H1 (cell line): ENCODE measurements around the gene OR1N1. TPM values are rescaled to one million over a fixed set of nuclear protein-coding genes. Genes with fewer than 3 reads are reported as not detected.

Source experiments
- CHD1 ChIP-seq: IDR thresholded peaks from 2 replicates; pipeline ENCODE4 v1.6.1; 2012; ENCODE audit warnings: low read depth, low read length, improper control_type of control experiment
- CTCF ChIP-seq, 3 experiments: IDR thresholded peaks; 1 replicate in 2 of 3; 2 replicates in 1 of 3; pipeline versions ENCODE4 v1.5.1 to v1.6.1; 2011; ENCODE audit warnings: low read length in 3 of 3, mild to moderate bottlenecking in 3 of 3, inconsistent platforms in 2 of 3, low read depth in 1 of 3, moderate library complexity in 1 of 3; ENCODE audit not compliant: insufficient read depth in 1 of 3; ENCODE audit errors: control extremely low read depth in 1 of 3
- NANOG ChIP-seq: IDR thresholded peaks from 2 replicates; pipeline ENCODE4 v1.6.1; 2011; ENCODE audit warnings: low read length, low read depth, mild to moderate bottlenecking, inconsistent platforms; ENCODE audit not compliant: insufficient read depth, poor library complexity, severe bottlenecking
- polyA plus RNA-seq, 7 experiments: library from polyadenylated mRNA; depleted of rRNA in 3 of 7; stranded (reverse) in 5 of 7; unstranded in 2 of 7; fragments of >200 nt in 5 of 7; fragments of 200-250 nt in 2 of 7; gene quantifications; 1 replicate in 5 of 7; 2 replicates in 1 of 7; 4 replicates in 1 of 7; pipeline versions ENCODE4 v1.2.1 to v1.2.3, GENCODE V29; 2011 to 2013; ENCODE audit warnings: missing spikeins in 2 of 7, mixed read lengths in 2 of 7
- total RNA-seq: library from RNA; stranded (reverse); fragmentation: NEBNext Ultra II Directional; extraction: Animal tissue kit (Norgen Biotek cat#: 25700); gene quantifications from 2 replicates; pipeline ENCODE4 v1.2.1, GENCODE V29; 2021

OR1N1 gene
- total and polyA plus RNA-seq, 2 of the 8 experiments (the other 6 are each of a cell fraction or from before 2014, with no cell fraction given): not detected

- TF ChIP-seq CTCF (IDR thresholded peaks at IDR 0.05; ENCODE audit: control extremely low read depth in 1 of 3, insufficient read depth in 1 of 3, low read depth in 1 of 3, low read length in 3 of 3) (no peak), CHD1 (no peak), NANOG (no peak)
Observed at GRCh38 chr9:122552812-122553211, 25.7 kb upstream of the OR1N1 start, which contains the start of gene OR1N2 (continued).
